IPS DF 4.7 (cell line): Measurements from ENCODE around the gene PCDHAC2.

Source experiments
- DNase-seq: peaks from one replicate; pipeline ENCODE4 v3.0.0-alpha.2; 2013; ENCODE audit warnings: low spot score; ENCODE audit errors: extremely low read depth

Gene PCDHAC2

DNA sequence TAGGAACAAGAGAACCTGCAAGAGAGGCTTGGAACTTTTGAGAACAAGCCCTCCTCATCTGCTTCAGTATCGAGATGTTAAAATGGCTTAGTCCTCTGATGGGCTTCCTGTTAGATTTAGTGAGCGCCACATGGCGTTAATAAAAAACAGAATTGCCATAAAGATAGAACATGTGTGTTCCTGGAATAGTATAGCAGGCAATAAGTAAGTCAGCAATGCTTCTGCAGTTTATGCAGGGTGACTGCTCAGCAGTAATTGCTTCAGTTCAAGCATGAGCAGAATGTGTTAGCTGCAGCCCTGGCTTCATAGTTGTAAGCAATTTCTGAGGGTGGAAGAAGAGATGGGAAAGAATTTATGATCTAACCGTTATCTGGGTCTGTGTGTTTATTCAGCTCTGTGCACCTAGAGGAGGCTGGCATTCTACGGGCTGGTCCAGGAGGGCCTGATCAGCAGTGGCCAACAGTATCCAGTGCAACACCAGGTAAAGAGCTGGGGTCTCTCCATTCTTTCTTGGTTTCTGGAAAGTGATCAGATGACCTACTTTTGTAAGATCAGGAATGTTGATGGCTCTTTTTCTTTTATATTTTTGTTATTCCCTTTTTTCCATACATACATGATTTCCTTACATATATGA is 15.9 kb downstream of the PCDHAC2 start:
- DNase-seq, result no peak

DNA sequence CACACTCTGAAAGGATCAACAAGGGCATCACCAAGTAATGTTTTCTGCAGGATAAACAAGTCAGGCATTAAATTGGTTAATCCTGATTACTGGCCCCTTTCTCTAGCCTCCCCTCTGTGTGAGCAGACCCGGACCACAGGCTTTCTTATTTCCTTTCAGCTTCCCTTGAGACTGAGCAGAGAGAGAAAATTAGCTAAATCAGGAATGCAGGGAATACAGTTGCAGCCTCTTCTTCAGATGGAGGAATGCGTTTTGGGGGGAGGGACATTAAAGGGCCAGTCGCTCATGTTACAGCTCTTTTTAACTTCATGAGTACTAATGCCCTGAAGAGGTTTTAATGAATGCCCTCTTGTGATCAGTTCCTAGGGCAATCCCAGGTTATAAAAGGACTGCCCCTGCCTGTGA is 19.8 kb downstream of the PCDHAC2 start:
- DNase-seq, result no peak

DNA sequence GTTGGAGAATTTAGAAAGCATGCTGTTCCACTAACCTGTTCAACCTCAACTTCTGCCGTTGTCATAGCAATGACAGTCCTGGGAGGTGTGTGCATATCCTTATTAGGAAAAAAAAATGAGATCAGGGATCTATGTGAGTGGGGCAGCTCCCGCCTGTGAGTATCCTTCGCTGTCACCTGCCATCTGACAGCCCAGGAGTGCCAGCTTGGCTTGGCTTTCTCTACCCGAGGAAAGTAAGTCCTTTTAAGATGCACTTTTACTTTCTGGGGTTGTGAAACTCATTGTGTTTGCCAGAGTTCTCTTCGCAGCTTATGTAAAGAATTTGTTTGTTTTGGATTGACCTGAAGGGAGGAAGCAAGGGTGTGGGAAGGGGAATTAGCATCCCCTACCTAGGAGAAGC is 21.8 kb downstream of the PCDHAC2 start:
- DNase-seq, result no peak

DNA sequence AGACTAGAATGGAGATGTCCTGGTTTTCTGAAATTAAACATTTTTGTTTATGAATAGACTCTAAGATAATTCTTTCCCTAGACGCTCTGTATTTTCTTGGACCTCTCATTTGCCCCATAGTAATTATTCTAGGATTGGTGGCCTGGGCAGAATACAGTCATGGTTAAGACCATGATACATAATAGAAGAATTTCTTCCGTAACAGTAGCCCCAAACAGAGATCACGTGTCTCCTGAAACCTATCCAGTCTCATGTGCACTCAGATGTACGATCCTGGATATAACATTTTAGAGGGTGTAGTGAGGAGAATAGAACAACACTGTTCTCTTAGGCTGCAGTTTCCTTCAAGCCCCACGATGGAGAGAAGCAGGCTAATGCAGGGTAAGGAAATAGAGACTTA is 22.3 kb downstream of the PCDHAC2 start:
- no peak for DNase-seq

DNA sequence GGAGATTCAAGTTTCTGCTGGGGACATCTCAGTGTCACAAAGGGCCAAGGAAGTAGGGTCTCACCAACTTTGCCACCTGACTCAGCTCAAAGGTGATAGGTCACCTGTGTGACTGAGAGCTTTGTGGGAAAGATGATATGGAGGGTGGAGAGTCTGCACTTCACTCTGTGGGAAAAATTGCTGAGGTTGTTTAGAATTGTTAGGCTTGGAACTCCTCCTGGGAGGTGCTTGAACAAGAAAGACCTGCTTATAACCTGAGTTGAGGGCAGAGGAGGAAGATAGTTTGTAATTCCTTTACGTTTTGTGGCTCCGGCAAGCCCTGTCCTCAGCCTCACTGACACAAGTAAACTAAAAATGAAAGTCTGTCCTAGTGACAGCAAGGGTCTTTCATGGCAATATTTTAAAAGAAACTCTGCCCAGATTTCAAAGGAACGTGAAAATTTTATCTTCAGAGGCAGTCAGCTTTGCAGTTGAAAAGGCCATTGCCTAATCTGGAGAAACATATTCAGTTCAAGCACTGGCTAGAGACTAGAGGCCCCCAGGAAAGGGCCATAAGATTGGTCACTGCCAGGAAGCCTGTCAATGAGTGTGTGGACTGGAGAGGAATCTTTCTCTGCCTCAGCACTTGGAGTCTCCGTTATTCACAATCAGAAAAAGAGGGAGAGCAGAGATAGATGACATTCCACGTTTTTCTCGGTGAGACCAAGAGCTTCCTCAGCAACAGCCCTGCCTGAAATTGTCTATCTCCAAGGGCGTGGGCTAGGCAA is 23.2 kb downstream of the PCDHAC2 start:
- no peak for DNase-seq

DNA sequence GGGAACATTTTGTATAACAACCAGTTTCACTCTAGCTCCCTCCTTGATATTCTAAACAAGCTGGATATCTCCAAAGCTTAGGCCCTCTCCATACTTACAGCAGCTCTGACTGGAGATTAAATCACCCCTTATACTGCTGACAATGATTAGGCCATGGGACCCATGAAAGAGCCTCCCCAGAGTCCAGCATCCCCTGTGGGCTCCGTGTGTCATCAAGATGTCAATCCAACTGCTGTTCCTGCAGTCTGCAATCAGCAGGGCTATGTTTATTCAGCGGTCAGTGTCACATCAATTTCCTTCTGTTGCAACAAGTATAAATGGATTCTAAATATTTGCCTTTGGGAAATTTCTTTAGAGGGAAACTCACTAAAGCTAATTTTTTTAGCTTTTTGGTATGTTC is 26.6 kb downstream of the PCDHAC2 start:
- DNase-seq, result no peak

DNA sequence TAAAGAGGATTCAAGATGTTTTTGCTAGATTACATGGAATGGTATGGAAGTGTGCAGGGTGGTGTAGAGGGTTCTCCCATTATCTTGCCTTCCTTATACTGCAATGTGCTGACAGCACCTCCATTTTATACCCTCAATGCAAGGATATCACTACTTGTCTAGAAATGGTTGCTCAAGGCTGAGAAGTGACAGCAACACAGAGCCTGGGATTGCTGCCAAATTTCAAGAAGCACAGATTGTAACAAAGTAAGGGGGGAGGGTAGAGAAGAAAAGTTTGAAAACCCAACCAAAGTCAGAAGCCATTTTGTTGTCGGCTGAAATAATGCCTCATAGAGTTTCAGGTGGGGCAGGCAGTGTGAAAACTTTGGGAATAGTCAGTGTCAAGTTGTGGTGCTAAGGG is 29.8 kb downstream of the PCDHAC2 start:
- no peak for DNase-seq

DNA sequence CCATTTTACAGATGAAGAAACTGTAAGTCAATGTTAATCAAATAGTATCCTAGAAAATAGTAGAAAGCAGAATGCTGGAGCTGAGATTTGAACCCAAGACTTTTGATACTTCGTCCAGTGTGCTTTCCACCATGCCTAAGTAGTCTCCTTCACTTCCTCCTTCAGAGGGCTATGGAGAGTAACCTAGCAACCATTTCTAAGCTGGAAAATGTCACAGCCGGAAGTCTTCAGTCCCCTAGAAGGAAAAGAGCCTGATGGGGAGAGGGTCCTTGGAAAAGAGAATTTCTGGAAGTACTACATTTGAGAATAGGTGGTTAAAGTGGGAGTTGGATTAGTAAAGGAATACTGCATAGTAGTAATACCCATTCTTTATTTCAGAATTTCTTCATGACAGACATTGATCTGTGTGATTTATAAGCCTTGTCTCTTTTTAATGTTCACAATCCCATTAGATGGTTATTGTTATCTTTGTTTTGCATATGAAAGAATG is 32.7 kb downstream of the PCDHAC2 start:
- DNase-seq, result no peak

DNA sequence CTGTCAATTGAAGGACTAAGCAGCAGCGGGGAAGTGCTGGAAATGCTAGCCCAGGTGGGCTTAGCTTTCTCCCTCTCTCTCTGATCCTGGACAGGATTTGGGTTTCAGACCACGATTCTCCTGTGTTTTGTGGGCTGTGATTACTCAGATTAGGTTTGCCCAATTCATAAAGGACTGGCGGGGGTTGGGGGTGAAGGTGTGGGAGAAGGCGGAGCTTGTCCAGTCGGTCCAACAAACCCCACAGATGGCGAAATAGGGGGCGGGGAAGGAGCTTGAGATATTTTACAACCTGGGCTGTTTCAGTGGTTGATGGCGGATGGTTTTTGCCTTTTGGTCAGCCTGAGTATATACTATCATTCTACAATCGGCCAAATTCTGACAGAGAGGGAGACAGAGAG is 35.2 kb downstream of the PCDHAC2 start:
- no peak for DNase-seq

DNA sequence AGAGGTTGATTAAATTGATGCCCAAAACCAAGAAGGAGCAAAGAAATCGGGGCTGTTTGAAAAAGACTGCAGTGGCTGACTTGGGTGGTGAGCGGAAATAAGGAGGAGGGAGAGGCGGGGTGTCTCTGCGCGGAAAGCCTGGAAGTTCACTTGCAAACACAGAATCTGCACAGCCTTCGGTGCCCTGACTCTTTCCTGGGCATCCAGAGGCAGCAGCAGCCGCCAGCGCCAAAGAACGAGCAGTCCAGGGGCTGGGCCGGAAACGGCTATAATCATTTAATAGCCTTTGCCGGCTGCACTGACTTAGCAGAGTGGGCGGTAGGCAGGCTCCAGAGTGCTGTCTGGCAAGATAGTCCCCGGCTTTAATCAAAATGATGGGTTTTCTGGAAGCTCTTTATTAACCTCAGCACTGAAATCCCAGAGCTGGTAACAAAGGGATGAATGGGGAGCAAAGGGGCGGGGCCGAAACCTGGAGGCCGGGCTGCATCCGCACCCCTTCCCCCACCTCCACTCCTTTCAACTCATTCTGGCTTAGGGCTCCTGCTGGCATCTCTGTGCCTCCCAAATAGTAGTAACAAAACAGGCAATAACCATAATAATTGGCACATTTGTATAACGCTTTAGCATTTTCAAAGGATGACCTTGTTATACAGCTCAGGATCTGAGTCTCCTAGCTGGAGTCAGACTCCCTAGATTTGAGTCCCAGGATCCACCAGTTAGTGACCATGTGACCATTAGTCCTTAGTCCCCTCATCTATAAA is 35.7 kb downstream of the PCDHAC2 start:
- DNase-seq, result peak; percentile 93

DNA sequence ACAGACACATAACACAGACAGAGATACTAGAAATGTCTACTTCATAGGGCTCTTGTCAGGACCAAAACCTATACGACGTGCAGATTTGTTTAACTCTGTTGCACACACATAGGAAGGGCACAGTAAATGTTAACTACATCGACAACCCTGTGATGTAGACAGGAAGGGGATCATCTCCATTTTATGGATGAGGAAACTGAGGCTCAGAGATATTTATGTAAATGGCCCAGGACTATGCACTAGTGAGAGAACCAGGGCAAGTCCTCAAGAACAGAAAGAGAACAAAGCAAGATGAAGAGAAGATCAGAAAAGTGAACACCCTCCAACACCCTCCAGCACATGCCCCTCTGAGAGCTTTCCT is 36.3 kb downstream of the PCDHAC2 start:
- no peak for DNase-seq

DNA sequence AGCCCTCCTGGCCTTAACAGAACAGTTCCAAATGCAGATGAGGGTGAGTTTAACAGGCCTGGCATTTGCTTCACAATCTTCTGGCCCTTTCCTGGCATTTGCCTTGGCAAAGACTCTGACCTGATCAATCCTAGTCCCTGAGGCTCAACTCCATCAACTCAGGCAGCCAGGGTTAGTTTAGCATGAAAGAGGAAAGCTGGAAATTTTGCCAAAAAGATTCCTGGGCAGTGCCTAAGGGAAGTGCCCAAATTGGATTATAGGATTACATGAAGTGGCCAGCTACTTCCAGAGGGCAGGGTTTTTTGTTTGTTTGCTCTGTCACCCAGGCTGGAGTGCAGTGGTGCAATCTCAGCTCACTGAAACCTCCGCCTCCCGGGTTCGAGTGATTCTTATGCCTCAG is 36.8 kb downstream of the PCDHAC2 start:
- DNase-seq, result no peak

DNA sequence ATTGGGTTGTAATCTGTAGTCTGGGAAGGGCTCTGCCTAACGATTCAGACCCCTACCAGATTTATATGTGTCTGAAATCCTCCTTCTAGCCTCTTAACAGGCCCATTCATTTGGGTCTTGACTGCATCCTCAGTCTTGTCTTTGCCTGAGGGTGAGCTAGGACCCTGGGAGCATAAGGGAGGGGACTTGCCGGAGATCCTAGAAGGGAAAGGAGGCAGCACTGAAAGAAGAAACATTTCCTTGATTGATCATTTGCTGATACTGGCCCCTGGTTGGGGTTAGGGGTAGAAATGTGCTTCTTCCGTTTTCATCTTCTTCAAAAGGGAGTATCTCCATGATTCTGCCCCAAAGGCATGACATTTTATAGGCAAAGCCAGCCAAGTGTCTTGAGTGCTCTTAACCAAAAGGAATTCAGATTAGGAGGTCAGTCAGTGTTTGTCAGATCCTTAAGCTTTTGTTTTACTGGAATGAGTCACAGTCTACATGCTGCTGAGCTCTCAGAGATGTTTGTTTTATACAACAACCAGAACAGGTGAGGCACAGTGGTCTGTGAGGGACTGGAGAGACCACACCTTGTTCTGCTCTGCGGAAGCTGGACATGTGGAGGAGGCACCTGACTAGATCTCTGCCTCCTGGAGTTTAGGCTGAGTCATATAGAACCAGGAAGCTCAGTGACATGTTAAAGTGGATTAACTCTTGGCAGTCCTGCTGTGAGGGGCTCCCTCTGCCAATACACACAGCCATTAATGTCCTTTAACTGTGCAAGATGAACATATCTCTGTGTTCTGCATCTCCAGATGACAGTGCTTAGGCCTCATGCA is 37.7 kb downstream of the PCDHAC2 start:
- DNase-seq, result peak; percentile 94

DNA sequence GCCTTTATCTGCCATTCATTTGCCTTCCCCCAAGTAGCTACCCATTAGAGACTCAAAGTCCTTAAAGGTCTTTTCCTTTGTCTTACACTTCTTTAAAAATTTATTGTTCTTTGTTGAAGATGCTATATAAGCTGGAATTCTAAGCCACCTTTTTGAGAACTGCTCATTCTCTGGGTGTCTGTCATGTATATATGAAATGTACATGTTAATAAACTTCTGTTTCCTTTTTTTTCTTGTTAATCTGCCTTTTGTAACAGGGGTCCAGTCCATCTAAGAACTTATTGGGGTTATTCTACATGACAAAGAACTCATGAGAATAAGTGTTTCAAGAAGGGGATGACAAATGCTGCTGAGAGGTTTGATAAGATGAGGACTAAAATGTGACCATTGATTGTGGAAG is 41.5 kb downstream of the PCDHAC2 start:
- no peak for DNase-seq

DNA sequence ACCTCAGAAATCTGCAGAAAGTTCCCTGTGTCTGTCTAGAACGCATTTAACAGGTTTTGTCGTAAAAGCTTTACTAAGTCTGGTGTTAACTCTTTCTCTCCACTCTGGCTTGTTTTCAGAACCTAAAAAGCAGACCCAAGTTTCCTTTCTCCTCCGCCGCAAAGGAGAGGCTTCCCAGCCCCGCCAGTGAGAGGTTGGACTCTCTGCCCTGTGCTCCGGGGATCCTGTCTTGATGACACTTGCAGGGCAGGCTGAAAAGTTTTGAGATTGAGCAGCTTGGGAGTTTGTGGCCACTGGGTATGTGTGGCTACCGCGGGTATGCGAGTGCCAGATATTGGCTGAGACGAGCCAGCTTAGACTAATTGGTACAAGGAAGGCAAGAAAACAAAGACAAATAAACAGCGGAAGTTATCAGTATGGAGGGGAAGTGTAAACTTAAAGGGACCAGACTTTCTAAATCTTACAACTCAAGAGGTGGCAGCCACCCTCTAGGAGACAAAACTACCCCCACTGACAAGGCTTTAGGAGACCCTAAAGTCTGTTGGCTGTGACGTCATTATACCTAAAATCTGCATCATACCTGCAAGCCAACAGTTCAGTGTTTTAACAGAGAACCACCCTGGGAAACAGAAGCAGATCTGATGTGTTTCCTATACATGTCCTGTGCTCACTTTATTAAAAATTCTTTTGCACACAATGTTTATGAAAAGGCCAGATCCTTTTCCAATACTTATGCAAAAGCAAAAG is 43.9 kb downstream of the PCDHAC2 start:
- DNase-seq, result no peak

DNA sequence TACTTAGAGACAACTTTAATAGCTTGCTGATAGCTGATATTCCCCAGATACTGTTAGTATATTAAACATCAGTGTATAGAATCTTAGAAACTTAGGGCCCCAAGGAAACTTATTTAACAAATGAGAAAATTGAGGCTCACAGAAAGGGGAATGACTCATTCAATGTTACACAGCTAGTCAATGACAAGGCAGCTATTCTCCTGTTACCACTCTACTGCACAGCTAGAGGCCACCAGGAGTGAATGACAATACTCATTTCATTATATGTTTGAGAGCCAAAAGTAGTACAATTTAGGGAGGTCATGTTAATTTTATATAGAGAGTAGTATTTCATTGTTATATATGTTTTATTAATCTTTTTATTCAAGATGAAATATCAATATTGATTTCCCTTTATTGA is 51.7 kb downstream of the PCDHAC2 start:
- DNase-seq, result no peak
